ENCODE data around the gene FOXL2. TPM values are rescaled to one million over a fixed set of nuclear protein-coding genes. Genes with fewer than 3 reads are reported as not detected.

Gene FOXL2
- total RNA-seq, 1 donor from 2014 or later = 0.09 TPM

DNA sequence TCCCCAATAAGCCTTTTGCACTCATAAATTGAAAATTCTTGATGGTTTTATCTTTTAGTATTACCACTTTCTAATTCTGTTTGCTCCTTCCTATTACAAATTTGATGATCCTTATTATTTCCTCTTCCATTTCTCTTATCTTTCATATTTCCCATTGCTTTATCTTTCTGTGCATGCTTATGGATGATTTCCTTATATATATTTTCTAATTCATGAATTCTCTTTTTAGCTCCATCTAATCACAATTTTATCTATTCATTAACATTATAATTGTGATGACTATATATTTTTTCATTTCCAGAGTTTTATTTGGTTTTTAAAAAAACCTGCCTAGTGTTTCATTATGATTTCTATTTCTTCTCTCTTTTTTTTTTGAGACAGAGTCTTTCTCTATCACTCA, 18.0 kb upstream of the FOXL2 start:
- no peak overlapping the region for H3K27ac Mint-ChIP-seq (ENCODE audit: unreplicated experiment)
- TF ChIP-seq, protein P1, sequence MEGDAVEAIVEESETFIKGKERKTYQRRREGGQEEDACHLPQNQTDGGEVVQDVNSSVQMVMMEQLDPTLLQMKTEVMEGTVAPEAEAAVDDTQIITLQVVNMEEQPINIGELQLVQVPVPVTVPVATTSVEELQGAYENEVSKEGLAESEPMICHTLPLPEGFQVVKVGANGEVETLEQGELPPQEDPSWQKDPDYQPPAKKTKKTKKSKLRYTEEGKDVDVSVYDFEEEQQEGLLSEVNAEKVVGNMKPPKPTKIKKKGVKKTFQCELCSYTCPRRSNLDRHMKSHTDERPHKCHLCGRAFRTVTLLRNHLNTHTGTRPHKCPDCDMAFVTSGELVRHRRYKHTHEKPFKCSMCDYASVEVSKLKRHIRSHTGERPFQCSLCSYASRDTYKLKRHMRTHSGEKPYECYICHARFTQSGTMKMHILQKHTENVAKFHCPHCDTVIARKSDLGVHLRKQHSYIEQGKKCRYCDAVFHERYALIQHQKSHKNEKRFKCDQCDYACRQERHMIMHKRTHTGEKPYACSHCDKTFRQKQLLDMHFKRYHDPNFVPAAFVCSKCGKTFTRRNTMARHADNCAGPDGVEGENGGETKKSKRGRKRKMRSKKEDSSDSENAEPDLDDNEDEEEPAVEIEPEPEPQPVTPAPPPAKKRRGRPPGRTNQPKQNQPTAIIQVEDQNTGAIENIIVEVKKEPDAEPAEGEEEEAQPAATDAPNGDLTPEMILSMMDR (conservative IDR thresholded peaks at IDR 0.05) = no peak
- peaks cover 14% of the 10 kb centered on the region for H3K9me3 Mint-ChIP-seq
- no peak overlapping the region for H3K4me3 Mint-ChIP-seq
- peaks cover 43% of the 10 kb centered on the region for H3K27me3 Mint-ChIP-seq (ENCODE audit: low read depth)
- no peak for DNase-seq (ENCODE audit: low read depth, low spot score)
- no peaks in the 10 kb centered on the region for H3K36me3 Mint-ChIP-seq (ENCODE audit: low read depth)
- H3K4me1 Mint-ChIP-seq = no peaks in the 10 kb centered on the region

DNA sequence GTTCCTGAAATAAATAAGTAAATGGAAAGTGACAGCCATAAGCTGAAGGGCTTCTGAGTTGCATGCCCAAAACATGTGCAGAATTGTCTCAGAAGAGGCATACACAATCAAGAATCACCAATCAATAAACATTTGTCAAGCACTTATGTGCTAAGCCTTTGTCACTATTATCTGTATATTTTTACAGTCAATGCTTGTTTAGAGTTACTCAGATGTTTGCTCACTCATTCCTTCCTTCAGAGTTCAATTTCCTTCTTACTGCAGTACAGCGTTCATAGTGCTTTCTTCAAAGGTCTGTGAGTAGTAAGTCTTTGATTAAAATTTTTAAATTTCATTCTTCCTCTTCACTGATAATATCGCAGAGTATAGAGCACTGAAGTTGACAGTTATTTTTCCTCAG, 17.3 kb upstream of the FOXL2 start:
- TF ChIP-seq, protein P1 (conservative IDR thresholded peaks at IDR 0.05) = no peak
- H3K4me3 Mint-ChIP-seq = no peak overlapping the region
- H3K27me3 Mint-ChIP-seq (ENCODE audit: low read depth) = peaks cover 41% of the 10 kb centered on the region
- H3K36me3 Mint-ChIP-seq (ENCODE audit: low read depth) = no peaks in the 10 kb centered on the region
- H3K4me1 Mint-ChIP-seq = no peaks in the 10 kb centered on the region
- H3K27ac Mint-ChIP-seq (ENCODE audit: unreplicated experiment) = no peak overlapping the region
- H3K9me3 Mint-ChIP-seq = peaks cover 14% of the 10 kb centered on the region
- DNase-seq (ENCODE audit: low read depth, low spot score) = no peak

GRCh38 chr3:138962854-138963560, 16.1 kb upstream of the FOXL2 start:
- H3K4me3 Mint-ChIP-seq = no peak overlapping the region
- H3K27me3 Mint-ChIP-seq (ENCODE audit: low read depth) = peaks cover 46% of the 10 kb centered on the region
- no peaks in the 10 kb centered on the region for H3K36me3 Mint-ChIP-seq (ENCODE audit: low read depth)
- no peak for DNase-seq (ENCODE audit: low read depth, low spot score)
- no peak overlapping the region for H3K27ac Mint-ChIP-seq (ENCODE audit: unreplicated experiment)
- TF ChIP-seq, protein P1 (conservative IDR thresholded peaks at IDR 0.05) = no peak
- H3K4me1 Mint-ChIP-seq = no peaks in the 10 kb centered on the region
- H3K9me3 Mint-ChIP-seq = peaks cover 14% of the 10 kb centered on the region

DNA sequence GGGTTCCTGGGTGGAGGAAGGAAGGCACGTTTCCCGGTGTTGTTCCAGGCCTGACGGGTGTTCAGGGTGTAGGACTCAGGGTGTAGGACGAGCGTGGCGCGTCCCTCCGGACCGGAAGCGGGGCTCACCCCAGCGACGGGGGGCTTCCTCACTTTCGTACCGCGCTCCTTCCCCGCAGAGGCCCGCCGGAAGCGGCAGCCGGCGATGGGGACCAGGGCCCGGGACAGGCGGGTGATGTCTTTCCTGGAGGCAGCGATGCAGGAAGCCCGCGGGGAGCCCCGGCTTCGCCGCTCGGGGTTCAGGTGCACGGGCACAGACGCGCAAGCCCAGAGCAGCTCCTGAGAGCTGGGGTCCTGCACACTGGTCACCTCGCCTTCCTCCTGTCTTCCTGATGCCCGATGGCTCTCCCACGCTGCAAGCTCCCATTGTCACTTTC, 13.5 kb upstream of the FOXL2 start:
- Mint-ChIP-seq H3K27me3 (ENCODE audit: low read depth) (peaks cover 53% of the 10 kb centered on the region), H3K9me3 (peaks cover 11% of the 10 kb centered on the region), H3K36me3 (ENCODE audit: low read depth) (no peaks in the 10 kb centered on the region), H3K27ac (ENCODE audit: unreplicated experiment) (no peak overlapping the region), H3K4me1 (no peaks in the 10 kb centered on the region), H3K4me3 (no peak overlapping the region)
- no peak for DNase-seq (ENCODE audit: low read depth, low spot score)
- TF ChIP-seq, protein P1 (conservative IDR thresholded peaks at IDR 0.05) = no peak

DNA sequence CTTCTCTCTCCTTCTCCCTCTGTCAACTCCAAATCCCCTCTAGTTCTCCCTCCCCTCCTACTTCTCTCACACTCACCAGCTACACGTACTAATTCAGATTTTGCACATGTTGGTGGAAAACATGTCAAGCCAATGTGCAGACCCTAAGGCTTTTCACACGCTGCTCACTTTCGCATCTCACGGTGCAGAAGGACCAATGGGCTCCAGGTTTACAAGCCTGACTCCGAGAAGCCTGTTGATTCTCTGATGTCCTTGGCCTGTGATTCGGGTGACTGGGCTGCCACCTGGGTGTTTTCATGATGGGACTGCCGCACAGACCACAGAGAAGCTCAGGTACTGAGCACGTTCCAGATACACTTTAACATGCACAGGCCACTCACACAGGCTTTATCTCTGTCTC, 3.8 kb upstream of the FOXL2 start:
- peak overlapping the region; percentile 49 for H3K4me3 Mint-ChIP-seq

More for the DNA sequence above, 3.8 kb upstream of the FOXL2 start:
- no peaks in the 10 kb centered on the region for H3K9me3 Mint-ChIP-seq
- H3K36me3 Mint-ChIP-seq (ENCODE audit: low read depth) = no peaks in the 10 kb centered on the region
- no peak for DNase-seq (ENCODE audit: low read depth, low spot score)
- TF ChIP-seq, protein P1 (conservative IDR thresholded peaks at IDR 0.05) = no peak
- peaks cover 10% of the 10 kb centered on the region for H3K4me1 Mint-ChIP-seq
- no peak overlapping the region for H3K27ac Mint-ChIP-seq (ENCODE audit: unreplicated experiment)
- H3K27me3 Mint-ChIP-seq (ENCODE audit: low read depth) = peaks cover 94% of the 10 kb centered on the region

Measured in neural crest cell (in vitro differentiated cells).